Right lung (tissue), 5 donors: ENCODE data around the gene USP6. TPM values are rescaled to one million over a fixed set of nuclear protein-coding genes. Genes with fewer than 3 reads are reported as not detected.
A peak's percentile ranks its signal among the peaks of the same experiment; 100 is the strongest.
"Not testable (repeated sequence)": the region's sequence is repeated elsewhere in the genome, so short reads cannot be mapped to it uniquely, and the experiment has no call there.

ENCODE experiments used
- DNase-seq, 2 donors: peaks; one replicate each; pipeline ENCODE4 v3.0.0-alpha.2; 2013
- polyA plus RNA-seq, 5 donors: library from polyadenylated mRNA; unstranded; fragments of 120-200 nt; gene quantifications; one replicate each; pipeline versions ENCODE4 v1.2.1 to v1.2.3, GENCODE V29; 2013; ENCODE audit warnings: inconsistent platforms in 1 of 5, low replicate concordance in 1 of 5; ENCODE audit not compliant: insufficient read length in 5 of 5, insufficient read depth in 1 of 5

The USP6 gene
- polyA plus RNA-seq, 5 donors: 1.8 to 16.7 (median 10.0) TPM

- DNase-seq: no peak
These were observed 5.5 kb downstream of the USP6 start for GRCh38 chr17:5121186-5121841.

GRCh38 chr17:5122056-5122455 is 6.2 kb downstream of the USP6 start:
- DNase-seq: not testable (repeated sequence)

- DNase-seq: peak; percentile 42 to 46
These were observed 6.9 kb downstream of the USP6 start for GRCh38 chr17:5122586-5123342.

- DNase-seq: no peak
These were observed 7.7 kb downstream of the USP6 start for GRCh38 chr17:5123343-5124124.

GRCh38 chr17:5124125-5124760 is 8.4 kb downstream of the USP6 start:
- not testable (repeated sequence) for DNase-seq

GRCh38 chr17:5124896-5125295 is 9.1 kb downstream of the USP6 start:
- not testable (repeated sequence) for DNase-seq

GRCh38 chr17:5126719-5127488 is 11.1 kb downstream of the USP6 start:
- no peak for DNase-seq

GRCh38 chr17:5127910-5128309 is 12.1 kb downstream of the USP6 start:
- no peak for DNase-seq

GRCh38 chr17:5128387-5128786 is 12.6 kb downstream of the USP6 start:
- not testable (repeated sequence) for DNase-seq

- no peak for DNase-seq
These were observed 13.2 kb downstream of the USP6 start for GRCh38 chr17:5128905-5129535.

GRCh38 chr17:5129770-5130169 is 13.9 kb downstream of the USP6 start:
- DNase-seq: not testable (repeated sequence)

GRCh38 chr17:5130261-5130660 is 14.4 kb downstream of the USP6 start:
- not testable (repeated sequence) for DNase-seq

- not testable (repeated sequence) for DNase-seq
These were observed 14.9 kb downstream of the USP6 start for GRCh38 chr17:5130687-5131086.

GRCh38 chr17:5131146-5131715 is 15.4 kb downstream of the USP6 start:
- DNase-seq: no peak

- DNase-seq: not testable (repeated sequence)
These were observed 16.1 kb downstream of the USP6 start for GRCh38 chr17:5131799-5132502.

- not testable (repeated sequence) for DNase-seq
These were observed 16.8 kb downstream of the USP6 start for GRCh38 chr17:5132503-5133225.

GRCh38 chr17:5133311-5133710 is 17.5 kb downstream of the USP6 start:
- DNase-seq: no peak

GRCh38 chr17:5133961-5134360 is 18.1 kb downstream of the USP6 start:
- not testable (repeated sequence) for DNase-seq

GRCh38 chr17:5134571-5134970 is 18.7 kb downstream of the USP6 start:
- DNase-seq: not testable (repeated sequence)
